Measurements from ENCODE around the gene CAPN2.

Gene CAPN2

GRCh38 chr1:223755992-223756775 is 43.8 kb downstream of the CAPN2 start:
- TF ChIP-seq FOXP2 (optimal IDR thresholded peaks at IDR 0.05; ENCODE audit: borderline replicate concordance, extremely low read depth, extremely low read length, insufficient read depth) (no peak), REST (IDR thresholded peaks at IDR 0.05; ENCODE audit: insufficient read depth in 1 of 2, low read depth in 2 of 2, low read length in 2 of 2) (no peak), POLR2AphosphoS5 (IDR thresholded peaks at IDR 0.05; ENCODE audit: low read depth, low read length) (no peak), TAF1 (IDR thresholded peaks at IDR 0.05; ENCODE audit: borderline replicate concordance, insufficient read depth, low read length) (no peak), SIN3A (IDR thresholded peaks at IDR 0.05; ENCODE audit: borderline replicate concordance, insufficient read depth, low read length) (no peak)

DNA sequence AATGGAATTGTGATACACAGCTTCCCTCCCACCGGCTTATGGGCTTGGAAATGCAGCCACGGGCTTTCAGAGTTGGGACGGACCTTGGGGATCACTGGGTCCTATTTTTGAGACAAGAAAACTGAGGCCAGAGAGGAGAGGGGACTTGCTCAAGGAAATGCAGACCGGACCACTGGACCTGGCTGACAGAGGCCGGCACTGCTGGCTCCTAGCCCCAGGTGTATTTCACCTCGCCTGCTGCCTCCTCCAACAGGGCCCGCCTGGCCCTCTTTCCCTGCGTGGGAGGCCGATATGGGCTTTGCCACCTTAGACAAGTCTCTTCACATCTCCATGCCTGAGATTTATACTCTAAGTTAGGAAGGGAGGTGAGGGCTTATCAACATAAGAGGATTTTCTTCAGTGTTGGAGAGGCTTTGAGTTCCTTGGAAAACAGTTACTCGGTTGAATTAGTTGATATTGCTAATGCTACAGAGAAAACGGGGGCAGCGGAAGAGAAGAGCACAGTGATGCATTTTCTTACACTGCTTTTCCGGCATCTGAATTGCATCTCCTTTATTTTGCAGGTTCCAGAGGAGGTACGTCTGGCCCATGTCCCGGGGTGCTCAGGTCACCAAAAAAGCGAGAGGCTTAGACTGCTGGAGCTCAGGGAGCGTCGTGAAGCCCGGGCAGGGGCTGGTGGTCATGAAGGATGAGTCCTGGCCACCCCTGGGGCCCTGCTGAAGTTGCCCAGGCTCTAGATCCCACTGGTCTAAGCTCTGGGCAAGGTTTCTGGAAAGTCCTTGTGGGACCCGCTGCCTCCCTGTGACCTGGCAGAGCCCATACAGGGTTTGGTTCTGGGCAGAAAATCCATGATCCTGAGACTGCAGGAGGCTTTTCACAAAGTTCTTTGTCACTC is 44.7 kb downstream of the CAPN2 start:
- TF ChIP-seq POLR2AphosphoS5 (IDR thresholded peaks at IDR 0.05; ENCODE audit: low read depth, low read length) (no peak), FOXP2 (optimal IDR thresholded peaks at IDR 0.05; ENCODE audit: borderline replicate concordance, extremely low read depth, extremely low read length, insufficient read depth) (no peak), REST (IDR thresholded peaks at IDR 0.05; ENCODE audit: insufficient read depth in 1 of 2, low read depth in 2 of 2, low read length in 2 of 2) (no peak), TAF1 (IDR thresholded peaks at IDR 0.05; ENCODE audit: borderline replicate concordance, insufficient read depth, low read length) (no peak), SIN3A (IDR thresholded peaks at IDR 0.05; ENCODE audit: borderline replicate concordance, insufficient read depth, low read length) (no peak)

DNA sequence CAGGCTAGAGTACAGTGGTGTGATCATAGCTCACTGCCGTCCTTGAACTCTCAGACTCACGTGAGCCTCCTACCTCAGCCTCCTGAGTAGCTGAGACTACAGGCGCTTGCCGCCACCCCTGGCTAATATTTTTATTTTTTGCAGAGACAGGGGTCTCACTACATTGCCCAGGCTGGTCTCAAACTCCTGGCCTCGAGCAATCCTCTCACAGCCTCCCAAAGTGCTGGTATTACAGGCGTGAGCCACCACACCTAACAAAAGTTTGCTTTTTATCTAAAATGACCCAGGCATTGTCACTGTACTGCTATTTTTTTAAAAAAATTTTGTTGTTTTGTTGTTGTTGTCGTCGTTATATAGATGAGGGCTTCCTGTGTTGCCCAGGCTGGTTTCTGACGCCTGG is 46.4 kb downstream of the CAPN2 start:
- TF ChIP-seq REST (IDR thresholded peaks at IDR 0.05; ENCODE audit: insufficient read depth in 1 of 2, low read depth in 2 of 2, low read length in 2 of 2) (no peak), POLR2AphosphoS5 (IDR thresholded peaks at IDR 0.05; ENCODE audit: low read depth, low read length) (no peak), TAF1 (IDR thresholded peaks at IDR 0.05; ENCODE audit: borderline replicate concordance, insufficient read depth, low read length) (no peak), SIN3A (IDR thresholded peaks at IDR 0.05; ENCODE audit: borderline replicate concordance, insufficient read depth, low read length) (no peak), FOXP2 (optimal IDR thresholded peaks at IDR 0.05; ENCODE audit: borderline replicate concordance, extremely low read depth, extremely low read length, insufficient read depth) (no peak)

GRCh38 chr1:223759273-223759672 is 46.9 kb downstream of the CAPN2 start:
- no peak for TF ChIP-seq POLR2AphosphoS5 (IDR thresholded peaks at IDR 0.05; ENCODE audit: low read depth, low read length)
- TF ChIP-seq REST (IDR thresholded peaks at IDR 0.05; ENCODE audit: insufficient read depth in 1 of 2, low read depth in 2 of 2, low read length in 2 of 2) = no peak

All from PFSK-1 (cell line).